Upper lobe of right lung (tissue), 1 donor: Measurements from ENCODE around the gene JUND. TPM values are rescaled to one million over a fixed set of nuclear protein-coding genes. Genes with fewer than 3 reads are reported as not detected.

Experiments used
- ATAC-seq: fragments of 200-7000 bp; cut with Tn5 transposase; one replicate; pipeline ENCODE4 v1.9.1; 2020; ENCODE audit warnings: mild to moderate bottlenecking, moderate library complexity
- DNase-seq: peaks from one replicate; pipeline ENCODE4 v3.0.0-alpha.2; 2020
- H3K27ac ChIP-seq: fragments of 200-600 bp; one replicate; pipeline ENCODE4 v1.8.0; 2022
- H3K27me3 ChIP-seq: fragments of 200-600 bp; one replicate; pipeline ENCODE4 v1.8.0; 2022; ENCODE audit warnings: mild to moderate bottlenecking
- H3K36me3 ChIP-seq: fragments of 200-600 bp; one replicate; pipeline ENCODE4 v1.8.0; 2022
- H3K4me1 ChIP-seq: fragments of 200-600 bp; one replicate; pipeline ENCODE4 v1.8.0; 2022
- H3K4me3 ChIP-seq: fragments of 200-600 bp; one replicate; pipeline ENCODE4 v1.8.0; 2022; ENCODE audit warnings: mild to moderate bottlenecking
- H3K9me3 ChIP-seq: fragments of 200-600 bp; one replicate; pipeline ENCODE4 v1.8.0; 2022
- intact Hi-C: fragments of 100-400 bp; cut with DNase I; formaldehyde crosslinking; loops from one replicate; pipeline ENCODE4 v1.11.0; 2022
- total RNA-seq: library from RNA; stranded (reverse); fragmentation: NEBNext Ultra II Directional; extraction: Animal tissue kit (Norgen Biotek cat#: 25700); gene quantifications from one replicate; pipeline ENCODE4 v1.2.1, GENCODE V29; 2021
- TF ChIP-seq, protein P1 (sequence below): fragments of 200-600 bp; IDR thresholded peaks from one replicate; pipeline ENCODE4 v1.8.0; 2022; ENCODE audit warnings: antibody characterized with exemption
- donor health status: DM: no; HTN: yes; CAD: no; lungs with severe emphysema.

The JUND gene
- total RNA-seq, 1 donor from 2014 or later: 204 TPM

DNA sequence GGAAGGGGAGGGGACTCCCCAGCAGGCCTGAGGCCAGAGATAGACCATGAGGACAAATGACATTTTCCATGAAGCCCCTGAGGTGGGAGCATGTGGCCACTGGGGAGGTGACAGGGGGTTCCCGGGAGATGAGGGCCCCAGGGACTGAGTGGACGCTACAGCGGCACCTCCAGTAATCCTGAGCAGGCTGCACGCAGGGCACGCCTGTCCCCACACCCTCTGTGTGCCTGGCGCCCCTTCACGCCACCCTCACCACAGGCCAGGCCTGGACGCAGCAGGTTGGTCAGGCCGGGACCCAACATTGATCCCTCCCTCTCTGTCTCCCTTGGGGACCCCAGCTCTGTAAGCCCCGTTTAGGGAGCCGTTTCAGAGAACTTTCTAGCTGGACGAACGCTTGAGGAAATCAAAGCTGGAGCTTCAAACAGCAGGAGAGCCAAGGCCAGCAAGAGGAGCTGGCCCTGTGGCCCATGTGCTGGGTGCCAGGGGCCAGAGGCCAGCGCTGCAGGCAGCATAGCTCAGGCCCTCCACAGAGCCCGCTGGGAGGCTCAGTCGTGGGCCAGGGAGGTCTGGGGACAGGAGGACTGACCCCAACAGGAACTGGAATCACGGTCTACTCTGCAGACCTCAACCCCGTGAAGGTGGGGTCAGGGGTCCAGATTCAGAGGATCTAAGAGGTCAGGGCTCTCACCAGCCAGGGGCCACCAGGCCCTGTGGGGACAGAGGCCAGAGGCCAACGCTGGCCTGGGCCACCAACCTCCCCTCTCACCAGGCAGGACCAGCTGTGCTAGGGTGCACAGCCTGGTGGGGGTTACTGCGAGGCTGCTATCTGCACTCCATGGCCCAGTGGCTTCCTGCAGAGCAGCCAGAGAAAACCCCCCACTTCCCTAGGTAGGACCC, 26.9 kb upstream of the JUND start:
- intact Hi-C loops: no loop called here

DNA sequence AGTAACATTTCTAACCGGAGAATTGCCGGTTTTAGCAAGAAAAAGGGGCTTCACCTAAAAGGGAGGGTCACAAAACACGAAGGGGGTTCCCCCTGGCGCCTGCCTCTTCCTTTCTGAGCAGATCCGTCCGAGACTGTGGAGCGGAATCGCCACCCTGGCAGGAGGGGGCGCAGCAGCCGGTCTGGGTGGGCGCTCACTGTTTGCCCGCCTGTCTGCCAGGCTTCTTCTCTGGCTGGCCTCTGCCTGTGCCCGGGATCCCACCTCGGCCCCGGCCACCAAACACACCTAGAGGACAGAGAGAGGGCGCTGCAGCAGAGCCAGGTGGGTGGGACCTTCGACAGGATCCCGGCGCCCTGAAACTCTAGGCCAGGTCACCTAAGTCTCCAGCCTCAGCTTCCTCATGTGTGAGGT, 25.9 kb upstream of the JUND start:
- Histone ChIP-seq H3K4me3 (no peak overlapping the region), H3K27me3 (no peaks in the 10 kb centered on the region), H3K4me1 (peaks cover 46% of the 10 kb centered on the region), H3K27ac (peak overlapping the region; percentile 97), H3K36me3 (peaks cover 18% of the 10 kb centered on the region), H3K9me3 (no peaks in the 10 kb centered on the region)
- TF ChIP-seq, protein P1, sequence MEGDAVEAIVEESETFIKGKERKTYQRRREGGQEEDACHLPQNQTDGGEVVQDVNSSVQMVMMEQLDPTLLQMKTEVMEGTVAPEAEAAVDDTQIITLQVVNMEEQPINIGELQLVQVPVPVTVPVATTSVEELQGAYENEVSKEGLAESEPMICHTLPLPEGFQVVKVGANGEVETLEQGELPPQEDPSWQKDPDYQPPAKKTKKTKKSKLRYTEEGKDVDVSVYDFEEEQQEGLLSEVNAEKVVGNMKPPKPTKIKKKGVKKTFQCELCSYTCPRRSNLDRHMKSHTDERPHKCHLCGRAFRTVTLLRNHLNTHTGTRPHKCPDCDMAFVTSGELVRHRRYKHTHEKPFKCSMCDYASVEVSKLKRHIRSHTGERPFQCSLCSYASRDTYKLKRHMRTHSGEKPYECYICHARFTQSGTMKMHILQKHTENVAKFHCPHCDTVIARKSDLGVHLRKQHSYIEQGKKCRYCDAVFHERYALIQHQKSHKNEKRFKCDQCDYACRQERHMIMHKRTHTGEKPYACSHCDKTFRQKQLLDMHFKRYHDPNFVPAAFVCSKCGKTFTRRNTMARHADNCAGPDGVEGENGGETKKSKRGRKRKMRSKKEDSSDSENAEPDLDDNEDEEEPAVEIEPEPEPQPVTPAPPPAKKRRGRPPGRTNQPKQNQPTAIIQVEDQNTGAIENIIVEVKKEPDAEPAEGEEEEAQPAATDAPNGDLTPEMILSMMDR: no peak
- intact Hi-C loops: no loop called here
- DNase-seq (no peak), ATAC-seq (no peak)

More for the DNA sequence above, 26.9 kb upstream of the JUND start:
- DNase-seq (no peak), ATAC-seq (no peak)
- no peak overlapping the region for H3K4me3 ChIP-seq
- peaks cover 25% of the 10 kb centered on the region for H3K36me3 ChIP-seq
- H3K27me3 ChIP-seq: no peaks in the 10 kb centered on the region
- no peaks in the 10 kb centered on the region for H3K9me3 ChIP-seq
- TF ChIP-seq, protein P1: no peak
- peaks cover 38% of the 10 kb centered on the region for H3K4me1 ChIP-seq
- peak overlapping the region; percentile 97 for H3K27ac ChIP-seq

DNA sequence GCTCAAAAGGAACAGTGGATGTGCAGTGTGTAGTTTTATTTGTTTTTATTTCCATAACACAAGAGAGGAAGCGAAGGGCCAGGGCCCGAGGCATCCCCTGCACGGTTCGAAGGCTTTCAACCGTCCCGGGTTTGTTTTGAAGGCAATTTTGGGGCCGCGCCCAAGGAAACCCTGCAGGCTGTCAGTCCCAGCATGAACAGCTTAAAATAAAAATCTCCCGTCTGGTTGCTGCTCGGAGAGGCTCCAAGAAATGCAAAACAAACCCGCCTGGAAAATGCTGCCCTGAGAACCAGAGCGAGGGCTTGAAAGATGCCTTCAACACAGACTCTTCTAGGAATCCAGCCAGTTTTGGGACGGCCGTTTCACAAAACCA, 25.5 kb upstream of the JUND start:
- DNase-seq (no peak), ATAC-seq (no peak)
- Histone ChIP-seq H3K27ac (peak overlapping the region; percentile 97), H3K27me3 (no peaks in the 10 kb centered on the region), H3K36me3 (peaks cover 15% of the 10 kb centered on the region), H3K4me3 (no peak overlapping the region), H3K9me3 (no peaks in the 10 kb centered on the region), H3K4me1 (peaks cover 46% of the 10 kb centered on the region)
- TF ChIP-seq, protein P1: no peak
- intact Hi-C loops: no loop called here

DNA sequence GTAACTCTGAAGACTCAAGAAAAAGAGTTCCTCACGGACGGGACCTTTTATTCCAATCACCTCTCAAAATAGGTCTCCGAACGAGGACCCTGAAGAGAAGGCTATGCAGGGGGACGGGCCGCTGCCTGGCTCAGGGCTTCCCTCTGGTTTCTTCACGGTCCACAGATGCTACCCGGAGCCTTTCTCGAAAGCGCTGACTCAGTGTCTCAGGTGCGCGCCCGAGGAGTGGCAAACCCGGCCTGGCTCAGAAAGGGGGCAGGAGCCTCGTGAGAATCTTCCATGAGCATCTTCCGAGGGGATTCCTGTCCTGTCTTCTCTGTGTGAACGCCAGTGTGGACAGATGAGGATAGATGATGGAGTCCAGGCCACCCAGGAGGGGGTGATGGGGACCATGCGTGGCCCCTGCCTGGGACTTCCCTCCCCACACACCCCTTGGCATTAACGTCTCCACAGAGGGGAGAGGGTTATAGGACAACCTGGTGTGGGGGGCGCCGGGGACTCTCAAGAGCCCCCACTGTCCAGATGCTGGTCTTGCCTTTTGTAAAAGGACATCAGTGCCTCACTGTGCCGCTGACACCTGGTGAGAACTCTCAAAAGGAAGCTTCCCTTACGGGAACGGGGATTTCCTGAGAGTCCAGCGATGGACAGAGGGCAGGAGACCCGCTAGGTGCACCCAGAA, 24.9 kb upstream of the JUND start:
- TF ChIP-seq, protein P1: no peak
- intact Hi-C loops: no loop called here
- no peaks in the 10 kb centered on the region for H3K27me3 ChIP-seq
- H3K4me1 ChIP-seq: peaks cover 49% of the 10 kb centered on the region
- no peak for ATAC-seq
- no peak for DNase-seq
- peak overlapping the region; percentile 97 for H3K27ac ChIP-seq
- no peak overlapping the region for H3K4me3 ChIP-seq
- H3K9me3 ChIP-seq: no peaks in the 10 kb centered on the region
- peaks cover 15% of the 10 kb centered on the region for H3K36me3 ChIP-seq

DNA sequence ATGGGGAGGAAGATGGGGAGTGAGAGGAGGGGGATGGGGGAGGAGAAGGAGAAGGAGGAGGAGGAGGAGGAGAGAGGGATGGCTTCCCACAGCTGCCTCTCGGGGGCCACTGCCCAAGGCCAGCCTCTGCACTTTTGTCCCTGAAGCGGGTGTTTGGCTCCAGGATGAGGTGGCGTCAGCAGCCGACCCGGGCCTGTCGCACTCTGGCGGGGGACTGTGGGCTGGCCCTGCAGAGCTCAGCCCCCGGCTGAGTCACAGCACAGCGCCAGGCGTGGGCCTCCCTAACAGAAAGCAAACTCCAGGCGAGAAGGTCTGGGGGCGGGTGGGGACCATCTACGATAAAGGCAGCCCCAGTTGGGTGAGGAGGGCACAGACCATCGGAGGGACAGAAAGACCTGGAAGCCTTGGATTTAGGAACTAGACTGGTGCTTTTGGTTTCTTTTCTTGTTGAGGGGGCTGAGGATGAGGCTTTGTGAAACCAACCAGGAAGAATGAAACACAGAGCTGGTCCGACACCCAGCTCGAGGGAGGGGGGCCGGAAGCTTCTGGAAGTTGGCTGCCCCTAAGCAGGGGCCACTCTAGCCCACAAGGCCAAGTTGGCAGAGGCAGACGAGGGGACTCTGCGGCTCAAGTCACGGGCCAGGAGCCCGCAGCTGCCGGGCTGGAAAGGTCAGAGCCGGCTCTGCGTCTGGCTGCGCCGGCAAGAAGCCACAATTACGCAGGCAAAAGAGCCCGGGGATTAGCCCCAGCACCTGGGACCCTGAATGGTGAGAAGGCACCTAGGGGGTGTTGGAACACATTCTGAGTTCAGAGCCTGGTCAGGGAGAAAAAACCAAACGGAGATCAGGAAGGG, 23.3 kb upstream of the JUND start:
- no peaks in the 10 kb centered on the region for H3K9me3 ChIP-seq
- TF ChIP-seq, protein P1: no peak
- H3K27me3 ChIP-seq: no peaks in the 10 kb centered on the region
- DNase-seq: peak; percentile 91
- intact Hi-C loops: no loop called here
- H3K4me3 ChIP-seq: peak overlapping the region; percentile 48
- peak; percentile 81 for ATAC-seq
- H3K4me1 ChIP-seq: peaks cover 58% of the 10 kb centered on the region
- peaks cover 15% of the 10 kb centered on the region for H3K36me3 ChIP-seq
- H3K27ac ChIP-seq: peak overlapping the region; percentile 97
